Amniotic stem cell (primary cell): ENCODE results near the gene ENTPD6.

Experiments
- DNase-seq: peaks from one replicate; lab custom pipeline; 2025; lab: John Stamatoyannopoulos, UW

The ENTPD6 gene

DNA sequence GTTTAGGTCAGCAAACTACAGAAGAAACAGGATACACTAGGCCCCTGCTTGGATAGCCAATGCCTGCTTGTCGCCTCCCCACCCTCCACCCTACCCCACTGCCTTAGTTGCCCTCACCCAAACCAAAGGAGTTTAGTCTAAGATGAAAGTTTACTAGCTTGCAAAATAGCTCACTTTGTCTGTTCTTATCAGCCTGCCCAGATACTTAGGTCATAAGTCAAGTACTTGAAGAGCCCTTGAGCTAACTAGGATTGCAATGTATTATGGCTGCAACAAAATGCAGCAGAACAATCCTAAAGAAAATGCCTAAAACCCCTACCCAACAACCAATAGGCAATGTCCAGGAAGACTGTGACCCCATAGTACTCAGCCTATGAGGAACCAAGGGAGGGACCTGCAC, 7.3 kb upstream of the ENTPD6 start:
- DNase-seq = no peak

DNA sequence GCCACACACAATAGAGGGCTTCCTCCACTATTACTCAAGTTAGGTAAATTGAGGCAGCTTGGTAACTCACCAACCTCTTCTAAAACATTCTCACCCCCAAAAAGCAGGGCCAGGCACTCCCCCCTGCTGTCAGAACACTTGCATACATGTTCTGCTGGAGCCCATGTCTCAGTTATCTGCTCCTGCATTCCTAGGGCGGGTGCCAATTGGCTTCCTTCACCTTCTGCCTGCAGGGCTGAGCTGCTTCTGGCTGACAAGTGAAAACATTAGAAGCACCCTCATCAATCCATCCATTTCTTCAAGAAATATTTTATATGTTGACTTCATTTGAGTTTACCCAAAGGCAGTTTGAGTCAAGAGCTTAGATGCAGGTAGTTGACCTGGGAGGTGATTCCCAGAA, 4.5 kb upstream of the ENTPD6 start:
- DNase-seq = no peak

GRCh38 chr20:25191689-25192088, 3.8 kb upstream of the ENTPD6 start:
- no peak for DNase-seq

GRCh38 chr20:25193843-25194242, 1.7 kb upstream of the ENTPD6 start:
- no peak for DNase-seq

DNA sequence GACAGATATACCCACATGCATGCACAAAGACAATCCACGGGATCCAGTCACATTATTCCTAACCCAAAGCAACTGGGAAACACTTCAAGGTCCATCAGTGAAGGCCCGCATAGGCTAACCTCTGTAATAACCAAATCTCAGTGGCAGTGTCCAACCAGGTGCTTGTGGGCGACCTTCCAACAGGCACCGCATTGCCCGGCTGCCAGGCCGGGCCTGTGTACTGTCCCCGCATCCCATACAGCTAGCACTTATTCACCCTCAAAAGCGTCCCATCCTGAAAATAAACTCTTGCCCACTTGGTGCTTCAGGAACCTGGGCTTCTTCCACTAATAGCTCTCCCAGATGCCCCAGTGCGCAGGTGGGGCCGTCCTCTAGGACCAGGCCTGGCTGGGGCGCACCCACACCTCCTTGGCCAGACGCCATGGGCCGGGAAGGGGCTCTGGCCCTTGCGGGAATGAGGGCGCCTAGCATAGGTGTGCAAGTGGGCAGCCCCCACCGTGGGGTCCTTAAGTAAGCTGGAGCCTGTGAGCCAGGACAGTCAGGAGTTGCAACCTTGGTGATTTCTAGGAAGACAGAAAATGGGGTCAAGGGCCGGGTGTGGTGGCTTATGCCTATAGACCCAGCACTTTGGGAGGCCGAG, 1.1 kb upstream of the ENTPD6 start:
- no peak for DNase-seq

DNA sequence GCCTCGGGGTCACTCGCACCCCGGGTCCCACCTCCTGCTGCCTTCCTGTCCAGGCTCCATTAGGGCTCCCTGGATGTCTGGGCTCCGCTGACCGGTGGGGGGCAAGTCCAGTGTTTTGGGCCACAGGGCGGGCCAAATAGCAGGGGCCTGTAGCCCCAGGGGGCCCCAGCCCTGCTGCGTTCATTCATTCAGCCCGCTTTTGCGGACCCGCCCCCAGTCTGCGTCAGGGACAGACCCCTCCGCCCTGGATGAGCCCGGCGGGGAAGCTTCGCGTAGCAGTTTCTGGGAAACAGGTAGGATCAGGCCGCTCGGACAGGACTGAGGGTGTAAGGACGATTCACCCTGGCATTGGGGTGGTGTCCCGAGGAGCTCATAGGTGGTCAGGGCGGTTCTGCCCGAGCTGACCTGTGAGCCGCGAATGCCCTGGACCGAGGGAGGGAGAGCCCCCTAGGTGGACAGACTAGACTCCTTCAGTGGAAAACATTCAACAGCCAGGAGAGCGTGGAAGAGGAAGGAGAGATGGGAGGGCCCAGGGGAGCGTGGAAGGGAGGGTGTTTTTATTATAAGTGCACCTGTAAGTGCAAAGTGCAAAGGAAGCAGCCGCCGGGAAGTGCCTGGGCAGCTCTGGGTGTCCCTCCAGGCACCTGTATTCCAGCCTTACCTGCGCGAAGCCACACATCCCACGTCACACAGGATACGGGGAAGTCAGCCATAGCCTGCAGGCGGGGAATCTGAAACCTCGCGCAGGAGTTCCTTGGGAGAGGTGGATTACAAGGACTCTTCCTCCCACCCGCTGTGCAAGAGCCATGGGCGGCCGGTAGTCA, 662 bp downstream of the ENTPD6 start:
- DNase-seq = no peak

GRCh38 chr20:25196786-25197120, 1.2 kb downstream of the ENTPD6 start:
- no peak for DNase-seq

GRCh38 chr20:25197183-25197869, 1.8 kb downstream of the ENTPD6 start:
- DNase-seq = no peak

- no peak for DNase-seq
These were observed 2.3 kb downstream of the ENTPD6 start for GRCh38 chr20:25197870-25198190.

- no peak for DNase-seq
These were observed 3.3 kb downstream of the ENTPD6 start for GRCh38 chr20:25198663-25199383.

DNA sequence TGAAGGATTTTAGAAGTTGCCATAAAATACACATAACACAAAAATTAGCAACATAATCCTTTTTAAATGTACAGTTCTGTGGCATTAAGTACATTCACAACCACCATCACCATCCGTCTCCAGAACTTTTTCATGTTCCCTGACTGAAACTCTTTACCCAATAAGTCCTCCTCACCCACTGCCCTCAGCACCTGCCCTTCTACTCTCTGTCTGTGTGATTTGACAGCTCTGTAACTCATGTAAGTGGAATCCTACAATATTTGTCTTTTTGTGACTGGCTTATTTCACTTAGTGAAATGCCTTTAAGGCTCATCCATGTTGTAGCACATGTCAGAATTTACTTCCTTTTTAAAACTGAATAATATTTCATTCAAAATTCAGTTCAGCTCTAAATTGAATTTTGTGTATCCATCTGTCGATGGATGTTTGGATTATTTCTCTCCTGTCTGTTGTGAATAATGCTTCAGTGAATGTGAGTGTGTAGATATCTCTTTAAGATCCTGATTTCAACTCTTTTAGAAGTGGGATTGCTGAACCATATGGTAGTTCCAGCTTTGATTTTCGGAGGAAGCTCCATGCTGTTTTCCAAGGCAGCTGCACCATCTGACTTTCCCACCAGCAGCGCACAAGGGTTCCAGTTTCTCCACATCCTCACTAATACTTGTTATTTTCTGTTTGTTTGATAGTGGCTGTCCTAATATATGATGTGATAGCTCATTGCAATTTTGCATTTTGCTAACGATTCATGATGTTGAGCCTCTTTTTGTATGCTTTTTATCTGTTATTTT, 4.2 kb downstream of the ENTPD6 start:
- no peak for DNase-seq

DNA sequence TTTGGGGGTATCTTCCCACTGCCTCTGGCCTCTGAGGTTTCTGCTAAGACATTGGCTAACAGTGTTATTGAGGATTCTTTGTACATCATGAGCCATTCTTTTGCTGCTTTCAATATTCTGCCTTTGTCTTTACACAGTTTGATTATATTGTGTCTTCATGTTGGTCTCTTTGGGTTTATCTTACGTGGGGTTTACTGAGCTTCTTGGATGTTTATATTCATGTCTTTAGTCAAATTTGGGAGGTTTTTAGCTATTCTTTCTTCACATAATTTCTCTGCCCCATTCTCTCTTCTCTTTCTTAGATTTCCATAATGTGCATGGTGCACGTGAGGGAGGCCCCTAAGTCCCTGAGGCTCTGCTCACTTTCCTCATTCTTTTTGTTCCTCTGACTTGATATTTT, 7.6 kb downstream of the ENTPD6 start:
- no peak for DNase-seq

DNA sequence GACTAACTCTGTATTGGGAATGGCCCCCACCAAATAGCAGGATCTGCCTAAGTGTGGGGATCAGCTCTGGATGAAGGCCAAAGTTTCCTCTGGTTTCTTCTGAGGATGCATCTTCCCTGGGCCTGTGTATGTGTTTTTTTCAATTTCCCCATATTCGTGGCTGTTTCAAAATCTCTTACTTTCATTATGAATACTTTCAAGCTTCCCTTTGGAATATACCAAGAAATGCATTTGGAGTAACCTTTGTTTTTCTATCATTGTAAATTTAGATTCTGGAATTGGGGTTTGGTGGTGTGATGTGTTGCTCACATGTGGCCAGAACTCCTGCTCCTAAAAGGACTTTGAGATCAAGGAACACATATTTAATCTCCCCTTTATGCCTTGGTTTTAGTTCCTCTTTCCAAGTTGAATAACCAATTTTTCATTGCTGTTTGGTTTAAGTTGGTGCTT, 8.4 kb downstream of the ENTPD6 start:
- no peak for DNase-seq

- no peak for DNase-seq
These were observed 9.2 kb downstream of the ENTPD6 start for GRCh38 chr20:25204550-25205276.

DNA sequence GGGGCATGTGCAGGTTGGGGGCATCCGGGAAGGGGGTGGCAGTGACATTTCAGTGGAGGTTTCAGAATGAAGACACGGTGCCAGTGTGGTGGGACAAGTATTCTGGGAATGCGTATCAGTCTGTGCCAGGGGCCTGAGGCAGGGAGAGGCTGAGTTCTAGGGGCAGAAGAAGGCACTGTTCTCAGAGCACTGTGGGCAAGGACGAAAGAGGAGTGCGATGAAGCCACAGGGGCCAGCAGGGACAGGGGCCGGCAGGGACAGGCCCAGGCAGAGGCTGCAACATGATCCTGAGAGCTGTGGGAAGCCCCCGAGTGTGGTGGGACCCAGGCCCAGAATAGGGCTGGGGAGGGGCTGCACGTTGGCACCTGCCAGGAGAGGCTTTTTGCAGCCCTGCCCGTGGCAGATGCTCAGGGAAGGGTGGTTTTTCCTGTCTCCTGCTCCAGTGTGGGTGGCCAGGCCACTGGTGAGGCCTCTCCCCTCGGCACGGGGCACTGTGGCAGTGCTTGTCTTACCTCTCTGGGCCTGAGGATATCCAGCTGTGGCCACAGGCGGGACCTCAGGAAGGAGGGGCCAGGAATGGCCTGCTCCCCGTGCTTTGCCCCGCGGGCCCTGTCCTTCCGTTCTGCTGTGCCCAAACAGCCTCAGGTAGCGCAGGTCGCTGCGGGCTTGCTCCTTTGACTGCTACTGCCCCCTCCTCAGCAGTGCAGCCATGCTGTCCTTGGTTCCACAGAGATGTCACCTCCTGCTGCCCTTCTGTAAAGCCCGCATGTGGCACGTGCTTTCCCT, 10.0 kb downstream of the ENTPD6 start:
- DNase-seq = no peak

DNA sequence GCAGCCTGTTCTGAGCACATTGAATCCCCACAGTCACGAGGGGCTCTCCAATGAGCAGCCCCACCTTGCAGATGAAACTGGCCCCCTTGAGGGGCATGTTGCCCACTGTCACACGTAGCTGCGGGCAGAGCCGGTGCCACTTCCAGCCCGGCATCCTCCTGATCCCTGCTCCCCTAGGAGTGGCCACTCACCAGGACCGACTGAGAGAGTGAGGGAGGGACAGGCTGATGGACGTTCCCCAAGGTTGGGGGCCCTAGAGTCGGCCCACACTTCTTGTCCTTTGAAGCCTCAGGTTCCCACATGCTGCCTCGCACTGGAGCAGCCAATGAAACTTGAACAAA, 10.5 kb downstream of the ENTPD6 start:
- no peak for DNase-seq

DNA sequence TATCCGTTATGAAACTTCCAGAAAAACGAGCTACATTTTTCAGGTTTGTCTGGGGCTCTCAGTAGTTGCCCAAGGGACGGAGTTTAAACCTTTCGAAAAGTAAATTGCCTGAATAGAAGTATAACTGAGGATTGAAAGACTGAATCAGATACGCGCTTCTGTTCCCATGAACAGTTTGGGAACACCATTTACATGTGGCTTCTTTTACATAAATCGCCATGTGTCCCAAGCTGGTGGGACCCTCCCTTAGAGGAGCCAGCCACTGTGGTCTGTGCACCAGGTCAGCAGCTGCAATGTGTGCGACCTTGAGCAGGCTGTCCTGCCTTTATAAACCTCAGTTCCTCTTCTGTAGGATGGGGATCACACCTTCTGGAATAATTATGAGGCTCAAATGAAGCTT, 11.0 kb downstream of the ENTPD6 start:
- no peak for DNase-seq

DNA sequence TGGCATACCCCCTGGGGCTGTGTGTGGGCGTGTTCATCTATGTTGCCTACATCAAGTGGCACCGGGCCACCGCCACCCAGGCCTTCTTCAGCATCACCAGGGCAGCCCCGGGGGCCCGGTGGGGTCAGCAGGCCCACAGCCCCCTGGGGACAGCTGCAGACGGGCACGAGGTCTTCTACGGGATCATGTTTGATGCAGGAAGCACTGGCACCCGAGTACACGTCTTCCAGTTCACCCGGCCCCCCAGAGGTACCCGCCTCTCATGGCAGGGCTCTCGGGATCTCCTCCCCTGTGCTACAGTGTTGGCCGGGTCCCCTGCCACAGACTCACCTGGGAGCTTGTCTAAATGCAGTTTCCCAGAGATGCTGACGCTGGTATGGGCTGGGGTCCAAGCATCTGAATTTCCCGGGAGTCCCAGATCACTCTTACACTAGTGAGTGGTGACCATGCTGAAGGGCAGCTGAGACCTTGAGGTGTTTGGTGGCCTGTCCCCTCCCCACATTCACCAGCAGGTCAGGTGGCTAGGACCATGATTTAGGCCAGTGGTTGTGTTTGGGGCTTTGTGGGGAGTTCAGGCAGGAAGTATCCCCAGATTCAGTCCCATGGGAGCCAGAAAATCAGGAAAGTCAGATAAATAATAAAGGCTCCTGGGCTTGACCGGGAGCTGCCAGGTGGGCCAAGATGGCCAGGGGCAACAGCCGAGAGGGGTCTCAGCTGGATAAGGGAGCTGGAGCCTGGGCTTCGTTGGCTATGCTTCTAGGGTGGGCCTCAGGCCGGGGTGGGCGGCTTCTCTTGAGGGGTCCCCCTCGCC, 11.8 kb downstream of the ENTPD6 start:
- no peak for DNase-seq

DNA sequence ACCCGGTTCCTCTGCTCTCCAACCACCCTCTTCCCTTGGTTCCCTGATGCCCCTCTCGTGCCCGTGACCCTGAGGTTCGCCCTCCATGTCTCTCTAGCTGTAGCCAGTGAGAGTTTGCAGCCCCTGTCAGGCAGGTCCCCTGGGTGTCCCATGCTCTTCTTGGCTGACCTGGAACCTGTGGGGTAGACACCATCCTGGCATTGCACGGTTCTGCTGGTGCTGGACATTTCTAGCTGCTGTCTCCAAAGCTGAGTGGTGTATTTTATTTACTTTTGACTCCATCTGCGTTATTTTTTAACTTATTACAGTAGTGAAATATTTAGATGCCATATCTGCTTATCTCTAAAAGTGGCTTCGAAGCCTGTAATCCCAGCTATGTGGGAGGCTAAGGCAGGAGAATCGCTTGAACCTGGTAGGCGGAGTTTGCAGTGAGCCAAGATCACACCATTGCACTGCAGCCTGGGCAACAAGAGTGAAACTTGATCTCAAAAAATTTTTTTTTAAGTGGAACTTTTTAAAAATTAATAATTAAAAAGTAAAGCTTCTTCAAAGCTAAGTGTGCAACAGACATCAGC, 12.5 kb downstream of the ENTPD6 start:
- DNase-seq = no peak
